Neural progenitor cell (in vitro differentiated cells): Measurements from ENCODE around the gene ERAP2. TPM values are rescaled to one million over a fixed set of nuclear protein-coding genes. Genes with fewer than 3 reads are reported as not detected.

Experiments used
- DNase-seq: peaks from one replicate; pipeline ENCODE4 v3.0.0-alpha.2; 2016; ENCODE audit warnings: low spot score
- H2AFZ ChIP-seq: fragments of 200-600 bp; sonication (generic); replicated peaks from 2 replicates; pipeline ENCODE4 v1.6.1; 2016; ENCODE audit warnings: antibody characterized with exemption
- H3F3A ChIP-seq: fragments of 200-600 bp; sonication (generic); 2 replicates; pipeline ENCODE4 v1.6.1; 2016; ENCODE audit warnings: antibody characterized with exemption, low read depth
- H3K27ac ChIP-seq: fragments of 200-600 bp; sonication (generic); 2 replicates; pipeline ENCODE4 v1.5.1; 2016; ENCODE audit warnings: mild to moderate bottlenecking
- H3K27me3 ChIP-seq: fragments of 200-600 bp; sonication (generic); 2 replicates; pipeline ENCODE4 v1.6.1; 2016; ENCODE audit warnings: mild to moderate bottlenecking, moderate library complexity
- H3K36me3 ChIP-seq: fragments of 200-600 bp; sonication (generic); 2 replicates; pipeline ENCODE4 v1.5.1; 2016
- H3K4me1 ChIP-seq: fragments of 200-600 bp; sonication (generic); 2 replicates; pipeline ENCODE4 v1.6.1; 2016; ENCODE audit warnings: mixed run types
- H3K4me2 ChIP-seq: fragments of 200-600 bp; sonication (generic); 2 replicates; pipeline ENCODE4 v1.6.1; 2016
- H3K4me3 ChIP-seq: fragments of 200-600 bp; sonication (generic); 2 replicates; pipeline ENCODE4 v1.5.1; 2016
- H3K79me2 ChIP-seq: fragments of 200-600 bp; sonication (generic); 2 replicates; pipeline ENCODE4 v1.6.1; 2016; ENCODE audit warnings: low read depth
- H3K9ac ChIP-seq: fragments of 200-600 bp; sonication (generic); 2 replicates; pipeline ENCODE4 v1.6.1; 2016
- H3K9me3 ChIP-seq: fragments of 200-600 bp; sonication (generic); 2 replicates; pipeline ENCODE4 v1.5.1; 2016; ENCODE audit warnings: low read depth
- H4K20me1 ChIP-seq: fragments of 200-600 bp; sonication (generic); 2 replicates; pipeline ENCODE4 v1.6.1; 2016; ENCODE audit warnings: low read depth
- H3K27ac Mint-ChIP-seq: 3 replicates; pipeline ENCODE4 v1.8.0; 2021; ENCODE audit warnings: mixed read lengths
- H3K27me3 Mint-ChIP-seq: 2 replicates; pipeline ENCODE4 v1.8.0; 2022; ENCODE audit warnings: low read depth, mild to moderate bottlenecking, inconsistent platforms, moderate library complexity, mixed read lengths; ENCODE audit not compliant: insufficient read depth
- H3K36me3 Mint-ChIP-seq: 3 replicates; pipeline ENCODE4 v1.8.0; 2021; ENCODE audit warnings: mixed read lengths
- H3K4me1 Mint-ChIP-seq: 3 replicates; pipeline ENCODE4 v1.8.0; 2021; ENCODE audit warnings: mixed read lengths
- H3K4me3 Mint-ChIP-seq: 3 replicates; pipeline ENCODE4 v1.8.0; 2021; ENCODE audit warnings: mild to moderate bottlenecking, moderate library complexity, mixed read lengths
- H3K9me3 Mint-ChIP-seq: 3 replicates; pipeline ENCODE4 v1.8.0; 2020; ENCODE audit warnings: mixed read lengths
- CTCF ChIP-seq: fragments of 200-600 bp; sonication (generic); IDR thresholded peaks from 2 replicates; pipeline ENCODE4 v1.5.1; 2017; ENCODE audit warnings: antibody characterized with exemption, mild to moderate bottlenecking
- EZH2 ChIP-seq: fragments of 200-600 bp; sonication (generic); IDR thresholded peaks from 2 replicates; pipeline ENCODE4 v1.6.1; 2017; ENCODE audit warnings: antibody characterized with exemption, mild to moderate bottlenecking, moderate library complexity
- EZH2phosphoT487 ChIP-seq: fragments of 200-600 bp; sonication (generic); IDR thresholded peaks from 2 replicates; pipeline ENCODE4 v1.6.1; 2017; ENCODE audit warnings: antibody characterized with exemption
- total RNA-seq: library from RNA; depleted of rRNA; stranded (reverse); fragments of >200 nt; gene quantifications from 2 replicates; pipeline ENCODE4 v1.2.3, GENCODE V29; 2015; ENCODE audit warnings: low replicate concordance

ERAP2 gene
- total RNA-seq, 1 donor from 2014 or later = not detected

- H3K36me3 ChIP-seq = no peaks in the 10 kb centered on the region
- no peak overlapping the region for H3K4me3 ChIP-seq
- H3K9me3 Mint-ChIP-seq = peaks cover 3% of the 10 kb centered on the region
- no peak for DNase-seq
- H3K27ac ChIP-seq = no peak overlapping the region
- H3K27ac Mint-ChIP-seq = no peak overlapping the region
- no peak overlapping the region for H3K4me2 ChIP-seq
- peaks cover 2% of the 10 kb centered on the region for H3K36me3 Mint-ChIP-seq
- no peaks in the 10 kb centered on the region for H3K79me2 ChIP-seq
- H3K4me3 Mint-ChIP-seq = no peak overlapping the region
- H3K4me1 ChIP-seq = peaks cover 7% of the 10 kb centered on the region
- H3F3A ChIP-seq = no peaks in the 10 kb centered on the region
- TF ChIP-seq EZH2phosphoT487 (no peak), EZH2 (no peak), CTCF (no peak)
- no peak overlapping the region for H3K9ac ChIP-seq
- no peaks in the 10 kb centered on the region for H3K27me3 Mint-ChIP-seq
- no peak overlapping the region for H2AFZ ChIP-seq
- H3K9me3 ChIP-seq = no peaks in the 10 kb centered on the region
- H3K27me3 ChIP-seq = no peaks in the 10 kb centered on the region
- H4K20me1 ChIP-seq = no peaks in the 10 kb centered on the region
- H3K4me1 Mint-ChIP-seq = no peaks in the 10 kb centered on the region
Measured at GRCh38 chr5:96957254-96958049, 81.2 kb downstream of the ERAP2 start.

GRCh38 chr5:96958977-96959376 lies 82.7 kb downstream of the ERAP2 start:
- peaks cover 8% of the 10 kb centered on the region for H3K4me1 Mint-ChIP-seq
- no peaks in the 10 kb centered on the region for H3K36me3 ChIP-seq
- no peaks in the 10 kb centered on the region for H3K27me3 ChIP-seq
- H3K4me3 ChIP-seq = no peak overlapping the region
- no peak overlapping the region for H3K27ac Mint-ChIP-seq
- DNase-seq = no peak
- no peaks in the 10 kb centered on the region for H3K79me2 ChIP-seq
- no peak for TF ChIP-seq EZH2
- no peak for TF ChIP-seq CTCF
- no peak for TF ChIP-seq EZH2phosphoT487
- no peak overlapping the region for H3K9ac ChIP-seq
- peaks cover 7% of the 10 kb centered on the region for H3K4me1 ChIP-seq
- H3F3A ChIP-seq = no peaks in the 10 kb centered on the region
- no peak overlapping the region for H2AFZ ChIP-seq
- H3K4me3 Mint-ChIP-seq = no peak overlapping the region
- no peak overlapping the region for H3K4me2 ChIP-seq
- H4K20me1 ChIP-seq = no peaks in the 10 kb centered on the region
- H3K27ac ChIP-seq = no peak overlapping the region
- H3K9me3 ChIP-seq = no peaks in the 10 kb centered on the region
- peaks cover 2% of the 10 kb centered on the region for H3K36me3 Mint-ChIP-seq
- peaks cover 3% of the 10 kb centered on the region for H3K9me3 Mint-ChIP-seq
- no peaks in the 10 kb centered on the region for H3K27me3 Mint-ChIP-seq

- Histone ChIP-seq H3K27ac (no peak overlapping the region), H3K79me2 (no peaks in the 10 kb centered on the region), H3K9ac (no peak overlapping the region), H3K4me3 (no peak overlapping the region), H3K4me2 (no peak overlapping the region), H3K36me3 (no peaks in the 10 kb centered on the region), H2AFZ (no peak overlapping the region), H3K4me1 (peaks cover 7% of the 10 kb centered on the region), H3K9me3 (no peaks in the 10 kb centered on the region), H4K20me1 (no peaks in the 10 kb centered on the region), H3K27me3 (no peaks in the 10 kb centered on the region), H3F3A (no peaks in the 10 kb centered on the region)
- Mint-ChIP-seq H3K9me3 (peaks cover 3% of the 10 kb centered on the region), H3K4me3 (no peak overlapping the region), H3K27me3 (no peaks in the 10 kb centered on the region), H3K27ac (no peak overlapping the region), H3K36me3 (peaks cover 2% of the 10 kb centered on the region), H3K4me1 (peaks cover 8% of the 10 kb centered on the region)
- no peak for DNase-seq
- TF ChIP-seq EZH2phosphoT487 (no peak), EZH2 (no peak), CTCF (no peak)
Measured at GRCh38 chr5:96961053-96961452, 84.8 kb downstream of the ERAP2 start.
